Upper lobe of left lung (tissue), 6 donors: ENCODE results near the gene FAM227B. TPM values are rescaled to one million over a fixed set of nuclear protein-coding genes. Genes with fewer than 3 reads are reported as not detected.
"Not testable (repeated sequence)": the region's sequence is repeated elsewhere in the genome, so short reads cannot be mapped to it uniquely, and the experiment has no call there.

Experiments
- ATAC-seq, 2 donors: fragments of 200-7000 bp; cut with Tn5 transposase; one replicate each; pipeline ENCODE4 v1.9.1; 2022; ENCODE audit warnings: mild to moderate bottlenecking in 2 of 2, moderate library complexity in 2 of 2; ENCODE audit not compliant: low FRiP score in 2 of 2
- DNase-seq, 2 donors: peaks; one replicate each; pipeline ENCODE4 v3.0.0-alpha.2; 2019 to 2020
- H3K27ac ChIP-seq, 4 donors: fragments of 200-600 bp; sonication (generic); one replicate each; pipeline ENCODE4 v1.5.1; 2016 to 2019
- H3K27me3 ChIP-seq, 4 donors: fragments of 200-600 bp; sonication (generic); one replicate each; pipeline ENCODE4 v1.5.1; 2017 to 2019
- H3K36me3 ChIP-seq, 4 donors: fragments of 200-600 bp; sonication (generic); one replicate each; pipeline ENCODE4 v1.5.1; 2016 to 2019
- H3K4me1 ChIP-seq, 4 donors: fragments of 200-600 bp; sonication (generic); one replicate each; pipeline ENCODE4 v1.5.1; 2018 to 2019
- H3K4me3 ChIP-seq, 4 donors: fragments of 200-600 bp; sonication (generic); one replicate each; pipeline ENCODE4 v1.5.1; 2017 to 2019; ENCODE audit warnings: mild to moderate bottlenecking in 2 of 4, moderate library complexity in 1 of 4
- H3K9me3 ChIP-seq, 4 donors: fragments of 200-600 bp; sonication (generic); one replicate each; pipeline ENCODE4 v1.5.1; 2018 to 2019
- EP300 ChIP-seq, 4 donors: sonication (generic); formaldehyde crosslinking; IDR thresholded peaks; one replicate each; pipeline ENCODE4 v1.5.1; 2017; ENCODE audit warnings: antibody characterized with exemption in 4 of 4, control low read depth in 2 of 4
- POLR2A ChIP-seq, 4 donors: fragments of 450-650 bp; IDR thresholded peaks; one replicate each; pipeline ENCODE4 v1.5.1; 2016 to 2017; ENCODE audit warnings: antibody characterized with exemption in 4 of 4, mild to moderate bottlenecking in 2 of 4
- POLR2AphosphoS5 ChIP-seq, 2 donors: sonication (generic); formaldehyde crosslinking; IDR thresholded peaks; one replicate each; pipeline ENCODE4 v1.5.1; 2017; ENCODE audit warnings: antibody characterized with exemption in 2 of 2
- WGBS, 2 donors: methylation state at CpG; one replicate each; pipeline ENCODE4 v1.1.5; 2017 to 2018; 5-methylcytosine and 5-hydroxymethylcytosine counted together
- total RNA-seq, 6 donors: library from RNA; depleted of rRNA in 4 of 6; stranded (reverse); fragments of >200 nt in 4 of 6; gene quantifications; one replicate each; pipeline versions ENCODE4 v1.1.0 to v1.2.1, GENCODE V29; 2016 to 2021
- TF ChIP-seq, protein P1 (sequence below), 6 experiments: fragments of 450-650 bp in 4 of 6; fragments of 200-600 bp in 2 of 6; sonication (generic) in 2 of 6; IDR thresholded peaks; one replicate each; pipeline ENCODE4 v1.5.1; 2016 to 2019; ENCODE audit warnings: antibody characterized with exemption in 6 of 6
- donor health status: DM: no; HTN: no; CAD: no; lungs with moderate emphysema.
- donor health status: DM: no; HTN: yes; CAD: no; lungs with severe emphysema.

FAM227B gene
- total RNA-seq, 6 donors from 2014 or later: 2.6 to 25.1 (median 2.9) TPM; not detected in 1

- DNase-seq: no peak
- no peaks in the 10 kb centered on the region for H3K27me3 ChIP-seq
- no peaks in the 10 kb centered on the region for H3K9me3 ChIP-seq
- H3K4me3 ChIP-seq: no peak overlapping the region
- no peaks in the 10 kb centered on the region for H3K4me1 ChIP-seq
- no peak for TF ChIP-seq POLR2AphosphoS5 (IDR thresholded peaks at IDR 0.05)
- TF ChIP-seq, protein P1, sequence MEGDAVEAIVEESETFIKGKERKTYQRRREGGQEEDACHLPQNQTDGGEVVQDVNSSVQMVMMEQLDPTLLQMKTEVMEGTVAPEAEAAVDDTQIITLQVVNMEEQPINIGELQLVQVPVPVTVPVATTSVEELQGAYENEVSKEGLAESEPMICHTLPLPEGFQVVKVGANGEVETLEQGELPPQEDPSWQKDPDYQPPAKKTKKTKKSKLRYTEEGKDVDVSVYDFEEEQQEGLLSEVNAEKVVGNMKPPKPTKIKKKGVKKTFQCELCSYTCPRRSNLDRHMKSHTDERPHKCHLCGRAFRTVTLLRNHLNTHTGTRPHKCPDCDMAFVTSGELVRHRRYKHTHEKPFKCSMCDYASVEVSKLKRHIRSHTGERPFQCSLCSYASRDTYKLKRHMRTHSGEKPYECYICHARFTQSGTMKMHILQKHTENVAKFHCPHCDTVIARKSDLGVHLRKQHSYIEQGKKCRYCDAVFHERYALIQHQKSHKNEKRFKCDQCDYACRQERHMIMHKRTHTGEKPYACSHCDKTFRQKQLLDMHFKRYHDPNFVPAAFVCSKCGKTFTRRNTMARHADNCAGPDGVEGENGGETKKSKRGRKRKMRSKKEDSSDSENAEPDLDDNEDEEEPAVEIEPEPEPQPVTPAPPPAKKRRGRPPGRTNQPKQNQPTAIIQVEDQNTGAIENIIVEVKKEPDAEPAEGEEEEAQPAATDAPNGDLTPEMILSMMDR (IDR thresholded peaks at IDR 0.05): no peak
- no peak for TF ChIP-seq POLR2A (IDR thresholded peaks at IDR 0.05)
- TF ChIP-seq EP300 (IDR thresholded peaks at IDR 0.05): no peak
- H3K27ac ChIP-seq: no peak overlapping the region
- no peak for ATAC-seq
- H3K36me3 ChIP-seq: no peaks in the 10 kb centered on the region
These were observed 205.5 kb downstream of the FAM227B start for GRCh38 chr15:49415149-49415548.

- H3K9me3 ChIP-seq: no peaks in the 10 kb centered on the region
- no peaks in the 10 kb centered on the region for H3K4me1 ChIP-seq
- DNase-seq (no peak), ATAC-seq (peak in 1 of 2 donors; percentile 47)
- no peaks in the 10 kb centered on the region for H3K36me3 ChIP-seq
- TF ChIP-seq, protein P1 (IDR thresholded peaks at IDR 0.05): no peak
- no peak overlapping the region for H3K4me3 ChIP-seq
- no peak overlapping the region for H3K27ac ChIP-seq
- H3K27me3 ChIP-seq: no peaks in the 10 kb centered on the region
These were observed 207.8 kb downstream of the FAM227B start for GRCh38 chr15:49412797-49413196.

- no peak overlapping the region for H3K4me3 ChIP-seq
- no peak overlapping the region for H3K27ac ChIP-seq
- no peaks in the 10 kb centered on the region for H3K36me3 ChIP-seq
- TF ChIP-seq POLR2A (IDR thresholded peaks at IDR 0.05): no peak
- TF ChIP-seq POLR2AphosphoS5 (IDR thresholded peaks at IDR 0.05): no peak
- DNase-seq: no peak
- ATAC-seq: no peak
- no peaks in the 10 kb centered on the region for H3K27me3 ChIP-seq
- H3K9me3 ChIP-seq: no peaks in the 10 kb centered on the region
- H3K4me1 ChIP-seq: no peaks in the 10 kb centered on the region
These were observed 210.0 kb downstream of the FAM227B start for GRCh38 chr15:49410641-49411040.

DNA sequence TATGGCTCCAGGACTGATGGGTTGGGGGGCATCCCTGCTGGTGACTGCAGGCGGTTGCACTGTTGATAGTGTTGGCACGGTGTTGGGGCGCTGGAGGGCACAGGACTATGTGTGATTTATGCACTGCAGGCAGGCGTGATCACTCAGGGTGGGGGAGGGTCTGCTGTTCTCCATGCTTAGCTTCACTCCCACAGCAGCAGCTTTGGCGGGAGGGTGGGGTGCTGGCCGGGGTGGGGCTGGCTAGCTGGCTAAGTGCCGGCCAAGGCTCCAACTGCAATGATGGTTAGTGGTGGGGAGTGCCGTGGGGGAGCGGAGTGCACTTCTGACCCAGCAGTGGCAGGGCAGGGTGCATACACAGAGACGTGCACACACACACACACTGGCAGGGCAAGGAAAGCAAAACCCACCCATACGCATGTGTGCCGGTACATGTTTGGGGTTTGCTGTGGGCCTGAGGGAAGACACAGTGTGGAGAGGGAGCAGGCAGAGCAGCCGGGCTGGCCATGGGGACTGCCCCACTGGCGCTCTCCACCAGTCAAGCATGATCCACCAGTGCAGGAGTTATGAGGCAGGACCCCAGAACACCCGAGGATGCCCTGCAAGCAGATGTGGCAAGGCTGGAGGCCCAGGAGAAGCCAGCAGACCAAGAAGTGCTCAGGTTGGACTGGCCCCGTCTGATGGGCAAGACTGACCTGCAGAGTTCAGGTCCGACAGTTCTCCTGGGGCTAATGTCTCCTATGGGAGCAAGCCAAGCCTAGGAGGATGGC, 214.1 kb downstream of the FAM227B start:
- Histone ChIP-seq H3K9me3 (no peaks in the 10 kb centered on the region), H3K27ac (no peak overlapping the region), H3K4me1 (no peaks in the 10 kb centered on the region), H3K27me3 (no peaks in the 10 kb centered on the region), H3K36me3 (no peaks in the 10 kb centered on the region), H3K4me3 (no peak overlapping the region)
- ATAC-seq (peak in 1 of 2 donors; percentile 34), DNase-seq (peak in 1 of 2 donors; percentile 43)
- 91 to 96% methylated on average over 7 to 15 of the region's 17 CpGs for WGBS, 2 donors
- TF ChIP-seq, protein P1 (IDR thresholded peaks at IDR 0.05): no peak
- no peak for TF ChIP-seq POLR2AphosphoS5 (IDR thresholded peaks at IDR 0.05)
- no peak for TF ChIP-seq POLR2A (IDR thresholded peaks at IDR 0.05)
- TF ChIP-seq EP300 (IDR thresholded peaks at IDR 0.05): no peak

- not testable (repeated sequence) for H3K27ac ChIP-seq, H3K36me3 ChIP-seq, H3K27me3 ChIP-seq, ATAC-seq, H3K4me3 ChIP-seq, H3K4me1 ChIP-seq, DNase-seq, H3K9me3 ChIP-seq
- WGBS, 2 donors: 80 to 87% methylated on average over 5 of the region's 5 CpGs
These were observed 217.9 kb downstream of the FAM227B start for GRCh38 chr15:49402515-49403296.

- no peak overlapping the region for H3K27ac ChIP-seq
- H3K27me3 ChIP-seq: no peaks in the 10 kb centered on the region
- no peak for ATAC-seq
- no peaks in the 10 kb centered on the region for H3K4me1 ChIP-seq
- H3K36me3 ChIP-seq: no peaks in the 10 kb centered on the region
- H3K9me3 ChIP-seq: no peaks in the 10 kb centered on the region
- 55 to 76% methylated on average over 2 of the region's 2 CpGs for WGBS, 2 donors
- no peak for DNase-seq
- no peak overlapping the region for H3K4me3 ChIP-seq
- no peak for TF ChIP-seq POLR2AphosphoS5 (IDR thresholded peaks at IDR 0.05)
- TF ChIP-seq, protein P1 (IDR thresholded peaks at IDR 0.05): no peak
These were observed 233.1 kb downstream of the FAM227B start for GRCh38 chr15:49387471-49387870.
